HCT116 (cell line): ENCODE measurements around the gene MYEOV. TPM values are rescaled to one million over a fixed set of nuclear protein-coding genes. Genes with fewer than 3 reads are reported as not detected.

Experiments used
- ATAC-seq: fragments of 200-7000 bp; cut with Tn5 transposase; 2 replicates; pipeline ENCODE4 v1.9.1; 2020; ENCODE audit warnings: mild to moderate bottlenecking, moderate library complexity
- BruUV-seq: library from RNA; stranded (reverse); fragments of 400-500 nt; replicated peaks from 2 replicates; lab custom pipeline; 2021; lab: Mats Ljungman, UMichigan
- CTCF ChIA-PET: fragments of 300-600 bp; sonication (Branson Sonifier 250); formaldehyde crosslinking; loops from one replicate; lab custom pipeline; 2021; ENCODE audit warnings: antibody characterized with exemption; lab: Charles Lee
- POLR2A ChIA-PET: fragments of 300-600, 350-600 bp; sonication (Branson Sonifier 250); formaldehyde crosslinking; loops from one replicate; lab custom pipeline; 2021; ENCODE audit warnings: antibody characterized with exemption; lab: Charles Lee
- RAD21 ChIA-PET, 2 experiments: fragments of 300-600 bp; sonication (Branson Sonifier 250); formaldehyde crosslinking; loops; one replicate each; lab custom pipeline; 2023; ENCODE audit warnings: low total read pairs in 2 of 2; ENCODE audit not compliant: uncharacterized antibody in 2 of 2, unreplicated experiment in 2 of 2, low non-redundant PET in 1 of 2; lab: Charles Lee
- DNase-seq: peaks from one replicate; pipeline ENCODE4 v3.0.0-alpha.2; 2010; ENCODE audit warnings: low read depth, low spot score
- H2AFZ ChIP-seq: fragments of 200-600 bp; shearing (Covaris generic), sonication (generic); 2 replicates; pipeline ENCODE4 v1.6.1; 2017; ENCODE audit warnings: low read depth, mixed run types, mixed read lengths, antibody characterized with exemption, low read length; ENCODE audit not compliant: poor library complexity, severe bottlenecking
- H3K27ac ChIP-seq: 2 replicates; pipeline ENCODE4 v1.5.1; 2012; ENCODE audit warnings: low read depth, low read length
- H3K27me3 ChIP-seq: fragments of 200-600 bp; sonication (generic); 2 replicates; pipeline ENCODE4 v1.6.1; 2016; ENCODE audit warnings: mixed run types, low read length, mixed read lengths; ENCODE audit not compliant: insufficient read depth
- H3K36me3 ChIP-seq, 2 experiments: fragments of 200-500 bp in 1 of 2; fragments of 200-600 bp in 1 of 2; sonication (Bioruptor generic) in 1 of 2; sonication (generic) in 1 of 2; 2 replicates each; pipeline versions ENCODE4 v1.5.1 to v1.6.1; 2014 to 2016; ENCODE audit warnings: low read length in 2 of 2, inconsistent platforms in 1 of 2, mixed read lengths in 1 of 2, mixed run types in 1 of 2; ENCODE audit not compliant: insufficient read depth in 2 of 2, control insufficient read depth in 1 of 2
- H3K4me1 ChIP-seq, 2 experiments: fragments of 200-600 bp in 1 of 2; sonication (generic) in 1 of 2; 2 replicates each; pipeline versions ENCODE4 v1.5.1 to v1.6.1; 2012 to 2017; ENCODE audit warnings: low read length in 2 of 2, inconsistent platforms in 1 of 2, mild to moderate bottlenecking in 1 of 2, mixed read lengths in 1 of 2, mixed run types in 1 of 2, moderate library complexity in 1 of 2; ENCODE audit not compliant: insufficient read depth in 2 of 2, control insufficient read depth in 1 of 2
- H3K4me2 ChIP-seq: fragments of 200-600 bp; sonication (generic); 2 replicates; pipeline ENCODE4 v1.6.1; 2017; ENCODE audit warnings: mixed run types, low read length, mixed read lengths
- H3K4me3 ChIP-seq, 2 experiments: fragments of 200-600 bp in 1 of 2; sonication (generic) in 1 of 2; replicated peaks in 1 of 2; 2 replicates each; pipeline ENCODE4 v1.5.1; 2011 to 2016; ENCODE audit warnings: low read length in 2 of 2, control low read depth in 1 of 2, low read depth in 1 of 2, mild to moderate bottlenecking in 1 of 2, mixed read lengths in 1 of 2, mixed run types in 1 of 2
- H3K79me2 ChIP-seq: fragments of 200-600 bp; sonication (generic); 2 replicates; pipeline ENCODE4 v1.6.1; 2017; ENCODE audit warnings: mild to moderate bottlenecking, mixed run types, low read length, moderate library complexity, mixed read lengths; ENCODE audit not compliant: insufficient read depth
- H3K9ac ChIP-seq: fragments of 200-600 bp; sonication (generic); 2 replicates; pipeline ENCODE4 v1.6.1; 2016; ENCODE audit warnings: low read length, mixed read lengths
- H3K9me2 ChIP-seq: fragments of 200-600 bp; sonication (generic), shearing (Covaris generic); 2 replicates; pipeline ENCODE4 v1.6.1; 2017; ENCODE audit warnings: mixed run types, mild to moderate bottlenecking, moderate library complexity; ENCODE audit not compliant: insufficient read depth
- H3K9me3 ChIP-seq, 2 experiments: fragments of 200-500 bp in 1 of 2; fragments of 200-600 bp in 1 of 2; sonication (Bioruptor generic) in 1 of 2; sonication (generic) in 1 of 2; 2 replicates each; pipeline ENCODE4 v1.6.1; 2014 to 2017; ENCODE audit warnings: low read length in 2 of 2, mixed read lengths in 2 of 2, inconsistent platforms in 1 of 2, low read depth in 1 of 2, mild to moderate bottlenecking in 1 of 2, mixed run types in 1 of 2, moderate library complexity in 1 of 2; ENCODE audit not compliant: control insufficient read depth in 1 of 2, insufficient read depth in 1 of 2
- H4K20me1 ChIP-seq: fragments of 200-600 bp; sonication (generic), shearing (Covaris generic); 2 replicates; pipeline ENCODE4 v1.6.1; 2017; ENCODE audit warnings: mixed run types, mild to moderate bottlenecking, moderate library complexity; ENCODE audit not compliant: insufficient read depth
- CEBPB ChIP-seq: IDR thresholded peaks from 2 replicates; pipeline ENCODE4 v1.6.1; 2012; ENCODE audit warnings: low read depth
- EGR1 ChIP-seq: IDR thresholded peaks from 2 replicates; pipeline ENCODE4 v1.6.1; 2012; ENCODE audit warnings: low read depth
- ELF1 ChIP-seq: IDR thresholded peaks from 2 replicates; pipeline ENCODE4 v1.6.1; 2012; ENCODE audit warnings: low read depth, borderline replicate concordance
- EZH2 ChIP-seq: fragments of 200-600 bp; sonication (generic); IDR thresholded peaks from 2 replicates; pipeline ENCODE4 v1.6.1; 2017; ENCODE audit warnings: antibody characterized with exemption, mixed run types
- EZH2phosphoT487 ChIP-seq: fragments of 200-600 bp; IDR thresholded peaks from 2 replicates; pipeline ENCODE4 v1.6.1; 2018; ENCODE audit warnings: antibody characterized with exemption, borderline replicate concordance
- FOSL1 ChIP-seq: IDR thresholded peaks from 2 replicates; pipeline ENCODE4 v1.6.1; 2012; ENCODE audit warnings: low read depth
- JUND ChIP-seq: IDR thresholded peaks from 2 replicates; pipeline ENCODE4 v1.6.1; 2012
- POLR2A ChIP-seq: IDR thresholded peaks from 2 replicates; pipeline ENCODE4 v1.7.0; 2011; ENCODE audit warnings: borderline replicate concordance; ENCODE audit not compliant: insufficient read depth, insufficient read length; ENCODE audit errors: extremely low read depth
- RAD21 ChIP-seq: IDR thresholded peaks from 2 replicates; pipeline ENCODE4 v1.6.1; 2012; ENCODE audit warnings: low read depth, mild to moderate bottlenecking
- SP1 ChIP-seq: IDR thresholded peaks from 2 replicates; pipeline ENCODE4 v1.6.1; 2012; ENCODE audit warnings: low read depth
- TCF7L2 ChIP-seq: IDR thresholded peaks from 2 replicates; pipeline ENCODE4 v1.7.0; 2011; ENCODE audit warnings: borderline replicate concordance, inconsistent platforms; ENCODE audit not compliant: insufficient read depth, insufficient read length; ENCODE audit errors: extremely low read depth
- YY1 ChIP-seq: IDR thresholded peaks from 2 replicates; pipeline ENCODE4 v1.6.1; 2011; ENCODE audit warnings: low read length, low read depth, moderate library complexity, mild to moderate bottlenecking; ENCODE audit not compliant: insufficient replicate concordance; ENCODE audit errors: extremely low read depth
- ZFX ChIP-seq: fragments of 450-650 bp; IDR thresholded peaks from 2 replicates; pipeline ENCODE4 v1.6.1; 2017
- ZNF274 ChIP-seq: fragments of 200-500 bp; sonication (Bioruptor generic); IDR thresholded peaks from 2 replicates; pipeline ENCODE4 v1.6.1; 2014; ENCODE audit warnings: mild to moderate bottlenecking, low read depth, low read length, inconsistent platforms
- intact Hi-C: fragments of 100-400 bp; cut with micrococcal nuclease; formaldehyde crosslinking; loops from 2 replicates; pipeline ENCODE4 v1.10.0; 2022
- total RNA-seq: library from RNA; stranded (reverse); gene quantifications from one replicate; pipeline ENCODE4 v1.2.1, GENCODE V29; 2021; ENCODE audit not compliant: unreplicated experiment
- TF ChIP-seq, protein P1 (sequence below): IDR thresholded peaks from 2 replicates; pipeline ENCODE4 v1.6.1; 2012; ENCODE audit warnings: low read depth
- TF ChIP-seq, protein P2 (sequence below): IDR thresholded peaks from 2 replicates; pipeline ENCODE4 v1.6.1; 2012
- TF ChIP-seq, protein P3 (sequence below): IDR thresholded peaks from 2 replicates; pipeline ENCODE4 v1.6.1; 2011; ENCODE audit warnings: mild to moderate bottlenecking, low read length, moderate library complexity; ENCODE audit not compliant: insufficient replicate concordance; ENCODE audit errors: extremely low read depth
- TF ChIP-seq, protein P4 (sequence below), 3 experiments: fragments of 200-600 bp in 1 of 3; sonication (generic) in 1 of 3; IDR thresholded peaks in 2 of 3; conservative IDR thresholded peaks in 1 of 3; 2 replicates each; pipeline ENCODE4 v1.5.1; 2012 to 2017; ENCODE audit warnings: low read depth in 2 of 3, low read length in 2 of 3, antibody characterized with exemption in 1 of 3, borderline replicate concordance in 1 of 3, control low read depth in 1 of 3, mild to moderate bottlenecking in 1 of 3, mixed read lengths in 1 of 3, mixed run types in 1 of 3, moderate library complexity in 1 of 3; ENCODE audit not compliant: insufficient read depth in 1 of 3
- TF ChIP-seq, protein P5 (sequence below): IDR thresholded peaks from 2 replicates; pipeline ENCODE4 v1.6.1; 2012

The MYEOV gene
- total RNA-seq, 1 experiment from 2014 or later, result 135 TPM

DNA sequence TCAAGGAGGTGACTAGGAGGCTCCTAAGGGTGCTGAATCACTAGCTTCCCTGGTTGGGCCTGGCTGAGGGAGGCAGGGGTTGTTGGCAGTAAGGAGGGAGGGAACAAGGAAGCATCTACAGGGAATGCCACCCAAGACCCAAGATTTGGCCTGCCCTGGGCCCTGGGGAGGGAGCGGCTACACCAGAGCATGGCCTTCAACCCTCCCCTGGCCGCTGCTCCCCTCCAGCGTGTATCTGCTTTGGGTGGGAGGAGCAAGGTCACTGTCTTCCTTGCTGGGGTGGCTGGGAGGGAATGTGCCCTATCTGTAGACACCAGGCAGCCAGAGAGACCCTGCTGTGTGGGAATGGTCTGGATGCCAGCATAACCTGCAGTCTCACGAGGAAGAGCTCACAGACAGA, 29.5 kb upstream of the MYEOV start (continued):
- TF ChIP-seq, protein P1, sequence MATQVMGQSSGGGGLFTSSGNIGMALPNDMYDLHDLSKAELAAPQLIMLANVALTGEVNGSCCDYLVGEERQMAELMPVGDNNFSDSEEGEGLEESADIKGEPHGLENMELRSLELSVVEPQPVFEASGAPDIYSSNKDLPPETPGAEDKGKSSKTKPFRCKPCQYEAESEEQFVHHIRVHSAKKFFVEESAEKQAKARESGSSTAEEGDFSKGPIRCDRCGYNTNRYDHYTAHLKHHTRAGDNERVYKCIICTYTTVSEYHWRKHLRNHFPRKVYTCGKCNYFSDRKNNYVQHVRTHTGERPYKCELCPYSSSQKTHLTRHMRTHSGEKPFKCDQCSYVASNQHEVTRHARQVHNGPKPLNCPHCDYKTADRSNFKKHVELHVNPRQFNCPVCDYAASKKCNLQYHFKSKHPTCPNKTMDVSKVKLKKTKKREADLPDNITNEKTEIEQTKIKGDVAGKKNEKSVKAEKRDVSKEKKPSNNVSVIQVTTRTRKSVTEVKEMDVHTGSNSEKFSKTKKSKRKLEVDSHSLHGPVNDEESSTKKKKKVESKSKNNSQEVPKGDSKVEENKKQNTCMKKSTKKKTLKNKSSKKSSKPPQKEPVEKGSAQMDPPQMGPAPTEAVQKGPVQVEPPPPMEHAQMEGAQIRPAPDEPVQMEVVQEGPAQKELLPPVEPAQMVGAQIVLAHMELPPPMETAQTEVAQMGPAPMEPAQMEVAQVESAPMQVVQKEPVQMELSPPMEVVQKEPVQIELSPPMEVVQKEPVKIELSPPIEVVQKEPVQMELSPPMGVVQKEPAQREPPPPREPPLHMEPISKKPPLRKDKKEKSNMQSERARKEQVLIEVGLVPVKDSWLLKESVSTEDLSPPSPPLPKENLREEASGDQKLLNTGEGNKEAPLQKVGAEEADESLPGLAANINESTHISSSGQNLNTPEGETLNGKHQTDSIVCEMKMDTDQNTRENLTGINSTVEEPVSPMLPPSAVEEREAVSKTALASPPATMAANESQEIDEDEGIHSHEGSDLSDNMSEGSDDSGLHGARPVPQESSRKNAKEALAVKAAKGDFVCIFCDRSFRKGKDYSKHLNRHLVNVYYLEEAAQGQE, result no peak
- no peak for TF ChIP-seq CEBPB
- no peak for TF ChIP-seq TCF7L2
- TF ChIP-seq, protein P2, sequence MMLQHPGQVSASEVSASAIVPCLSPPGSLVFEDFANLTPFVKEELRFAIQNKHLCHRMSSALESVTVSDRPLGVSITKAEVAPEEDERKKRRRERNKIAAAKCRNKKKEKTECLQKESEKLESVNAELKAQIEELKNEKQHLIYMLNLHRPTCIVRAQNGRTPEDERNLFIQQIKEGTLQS, result no peak

DNA sequence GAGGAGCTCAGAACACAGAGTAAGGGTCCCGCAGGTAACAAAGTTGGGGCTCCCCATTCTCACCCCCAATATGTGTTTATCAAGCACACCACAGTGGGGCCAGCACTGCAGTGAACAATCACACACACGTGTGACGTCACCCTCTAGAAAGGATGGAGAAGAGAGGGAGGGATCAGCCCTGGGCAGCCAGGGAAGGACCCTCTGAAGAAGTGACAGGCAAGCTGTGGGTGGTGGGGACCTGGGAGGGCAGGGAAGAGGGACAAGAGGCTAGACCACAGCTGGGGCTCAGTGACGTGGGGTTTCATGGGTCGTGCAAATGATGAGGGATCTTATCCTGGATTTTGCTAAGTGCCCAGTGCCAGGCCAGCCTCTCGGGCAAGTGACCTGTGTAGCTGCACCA, 28.7 kb upstream of the MYEOV start:
- DNase-seq, result no peak
- H3K9ac ChIP-seq, result no peak overlapping the region
- ChIA-PET POLR2A (no interaction called here), CTCF (no interaction called here), RAD21 (no interaction called here)
- no peak overlapping the region for H2AFZ ChIP-seq
- no peaks in the 10 kb centered on the region for H3K9me2 ChIP-seq
- intact Hi-C loops, result no loop called here
- H3K27me3 ChIP-seq, result no peaks in the 10 kb centered on the region
- H3K4me2 ChIP-seq, result no peak overlapping the region
- no peak overlapping the region for H3K27ac ChIP-seq
- no peaks in the 10 kb centered on the region for H3K9me3 ChIP-seq
- BruUV-seq, result no TSS peak
- H3K4me3 ChIP-seq, result no peak overlapping the region
- no peaks in the 10 kb centered on the region for H3K36me3 ChIP-seq
- no peak for ATAC-seq
- no peaks in the 10 kb centered on the region for H3K4me1 ChIP-seq
- H4K20me1 ChIP-seq, result no peaks in the 10 kb centered on the region
- H3K79me2 ChIP-seq, result no peaks in the 10 kb centered on the region
- TF ChIP-seq YY1, result no peak
- TF ChIP-seq TCF7L2, result no peak
- TF ChIP-seq, protein P3, sequence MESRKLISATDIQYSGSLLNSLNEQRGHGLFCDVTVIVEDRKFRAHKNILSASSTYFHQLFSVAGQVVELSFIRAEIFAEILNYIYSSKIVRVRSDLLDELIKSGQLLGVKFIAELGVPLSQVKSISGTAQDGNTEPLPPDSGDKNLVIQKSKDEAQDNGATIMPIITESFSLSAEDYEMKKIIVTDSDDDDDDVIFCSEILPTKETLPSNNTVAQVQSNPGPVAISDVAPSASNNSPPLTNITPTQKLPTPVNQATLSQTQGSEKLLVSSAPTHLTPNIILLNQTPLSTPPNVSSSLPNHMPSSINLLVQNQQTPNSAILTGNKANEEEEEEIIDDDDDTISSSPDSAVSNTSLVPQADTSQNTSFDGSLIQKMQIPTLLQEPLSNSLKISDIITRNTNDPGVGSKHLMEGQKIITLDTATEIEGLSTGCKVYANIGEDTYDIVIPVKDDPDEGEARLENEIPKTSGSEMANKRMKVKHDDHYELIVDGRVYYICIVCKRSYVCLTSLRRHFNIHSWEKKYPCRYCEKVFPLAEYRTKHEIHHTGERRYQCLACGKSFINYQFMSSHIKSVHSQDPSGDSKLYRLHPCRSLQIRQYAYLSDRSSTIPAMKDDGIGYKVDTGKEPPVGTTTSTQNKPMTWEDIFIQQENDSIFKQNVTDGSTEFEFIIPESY, result no peak
- no peak for TF ChIP-seq EZH2phosphoT487
- no peak for TF ChIP-seq ZFX
- no peak for TF ChIP-seq POLR2A
- TF ChIP-seq, protein P4, sequence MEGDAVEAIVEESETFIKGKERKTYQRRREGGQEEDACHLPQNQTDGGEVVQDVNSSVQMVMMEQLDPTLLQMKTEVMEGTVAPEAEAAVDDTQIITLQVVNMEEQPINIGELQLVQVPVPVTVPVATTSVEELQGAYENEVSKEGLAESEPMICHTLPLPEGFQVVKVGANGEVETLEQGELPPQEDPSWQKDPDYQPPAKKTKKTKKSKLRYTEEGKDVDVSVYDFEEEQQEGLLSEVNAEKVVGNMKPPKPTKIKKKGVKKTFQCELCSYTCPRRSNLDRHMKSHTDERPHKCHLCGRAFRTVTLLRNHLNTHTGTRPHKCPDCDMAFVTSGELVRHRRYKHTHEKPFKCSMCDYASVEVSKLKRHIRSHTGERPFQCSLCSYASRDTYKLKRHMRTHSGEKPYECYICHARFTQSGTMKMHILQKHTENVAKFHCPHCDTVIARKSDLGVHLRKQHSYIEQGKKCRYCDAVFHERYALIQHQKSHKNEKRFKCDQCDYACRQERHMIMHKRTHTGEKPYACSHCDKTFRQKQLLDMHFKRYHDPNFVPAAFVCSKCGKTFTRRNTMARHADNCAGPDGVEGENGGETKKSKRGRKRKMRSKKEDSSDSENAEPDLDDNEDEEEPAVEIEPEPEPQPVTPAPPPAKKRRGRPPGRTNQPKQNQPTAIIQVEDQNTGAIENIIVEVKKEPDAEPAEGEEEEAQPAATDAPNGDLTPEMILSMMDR (IDR thresholded peaks at IDR 0.05 in 2 of 3, conservative IDR thresholded peaks at IDR 0.05 in 1 of 3; ENCODE audit: borderline replicate concordance in 1 of 3, insufficient read depth in 1 of 3, low read depth in 2 of 3, low read length in 2 of 3), result no peak
- no peak for TF ChIP-seq JUND
- no peak for TF ChIP-seq ZNF274
- no peak for TF ChIP-seq SP1
- TF ChIP-seq, protein P5, sequence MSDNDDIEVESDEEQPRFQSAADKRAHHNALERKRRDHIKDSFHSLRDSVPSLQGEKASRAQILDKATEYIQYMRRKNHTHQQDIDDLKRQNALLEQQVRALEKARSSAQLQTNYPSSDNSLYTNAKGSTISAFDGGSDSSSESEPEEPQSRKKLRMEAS, result no peak
- no peak for TF ChIP-seq FOSL1
- TF ChIP-seq EGR1, result no peak
- TF ChIP-seq EZH2, result no peak
- no peak for TF ChIP-seq RAD21
- no peak for TF ChIP-seq ELF1
